Stimulated activated CD4-positive, alpha-beta T cell treated with anti-CD3 and anti-CD28 coated beads, Interleukin-15, amount 100 ng/mL, for 1 hour (primary cell): Measurements from ENCODE around the gene HIP1.
"Not testable (repeated sequence)": the region's sequence is repeated elsewhere in the genome, so short reads cannot be mapped to it uniquely, and the experiment has no call there.

ENCODE experiments used
- DNase-seq, 2 donors: peaks; one replicate each; pipeline ENCODE4 v3.0.0-alpha.2; 2020; ENCODE audit warnings: low read depth in 1 of 2, low spot score in 1 of 2

Gene HIP1

GRCh38 chr7:75583255-75583654 is 155.5 kb downstream of the HIP1 start:
- DNase-seq: no peak

GRCh38 chr7:75579899-75580298 is 158.8 kb downstream of the HIP1 start:
- no peak for DNase-seq

- DNase-seq: no peak
Measured at GRCh38 chr7:75578081-75578480, 160.7 kb downstream of the HIP1 start.

- DNase-seq: no peak
Measured at GRCh38 chr7:75575488-75576121, 163.1 kb downstream of the HIP1 start.

- no peak for DNase-seq
Measured at GRCh38 chr7:75573477-75574019, 165.2 kb downstream of the HIP1 start.

GRCh38 chr7:75572814-75573213 is 165.9 kb downstream of the HIP1 start:
- no peak for DNase-seq

GRCh38 chr7:75572396-75572795 is 166.3 kb downstream of the HIP1 start:
- DNase-seq: no peak

GRCh38 chr7:75571209-75571608 is 167.5 kb downstream of the HIP1 start:
- no peak for DNase-seq

- DNase-seq: not testable (repeated sequence)
Measured at GRCh38 chr7:75569629-75570282, 169.0 kb downstream of the HIP1 start.

GRCh38 chr7:75567948-75568595 is 170.7 kb downstream of the HIP1 start:
- DNase-seq: no peak

- no peak for DNase-seq
Measured at GRCh38 chr7:75565132-75565837, 173.5 kb downstream of the HIP1 start.

- DNase-seq: no peak
Measured at GRCh38 chr7:75563171-75563570, 175.6 kb downstream of the HIP1 start.

GRCh38 chr7:75559976-75560365 is 178.8 kb downstream of the HIP1 start:
- no peak for DNase-seq

GRCh38 chr7:75559355-75559975 is 179.3 kb downstream of the HIP1 start:
- no peak for DNase-seq

GRCh38 chr7:75556835-75557234 is 181.9 kb downstream of the HIP1 start:
- DNase-seq: not testable (repeated sequence)

- DNase-seq: no peak
Measured at GRCh38 chr7:75555736-75556135, 183.0 kb downstream of the HIP1 start.

- DNase-seq: no peak
Measured at GRCh38 chr7:75546237-75547015, 192.3 kb downstream of the HIP1 start.

- DNase-seq: no peak
Measured at GRCh38 chr7:75537731-75538130, 201.0 kb downstream of the HIP1 start.

- DNase-seq: no peak
Measured at GRCh38 chr7:75536940-75537538, 201.7 kb downstream of the HIP1 start.

GRCh38 chr7:75536491-75536890 is 202.2 kb downstream of the HIP1 start:
- no peak for DNase-seq
